ENCODE data around the gene SUSD6.
"Not testable (repeated sequence)": the region's sequence is repeated elsewhere in the genome, so short reads cannot be mapped to it uniquely, and the experiment has no call there.

Gene SUSD6

GRCh38 chr14:69713993-69714679, 102.7 kb downstream of the SUSD6 start:
- Histone ChIP-seq H3K4me1 (ENCODE audit: control insufficient read depth, insufficient read depth, low read depth, low read length) (peaks cover 35% of the 10 kb centered on the region), H2BK120ac (ENCODE audit: low read depth, low read length) (no peak overlapping the region), H2BK15ac (ENCODE audit: low read depth, poor library complexity, severe bottlenecking) (no peak overlapping the region), H3K9ac (ENCODE audit: low read length) (no peak overlapping the region), H3K14ac (ENCODE audit: low read length in 2 of 2) (no peak overlapping the region), H3K27me3 (ENCODE audit: control insufficient read depth in 1 of 2, insufficient read depth in 1 of 2, low read length in 2 of 2) (no peaks in the 10 kb centered on the region), H3K36me3 (ENCODE audit: control insufficient read depth in 1 of 2, insufficient read depth in 2 of 2, low read depth in 1 of 2, low read length in 2 of 2) (peaks cover 15 to 37% of the 10 kb centered on the region in 2 experiments), H2AFZ (ENCODE audit: low read depth, low read length) (no peak overlapping the region), H3K79me1 (replicated peaks; ENCODE audit: low read length, poor library complexity, severe bottlenecking) (peaks cover 2% of the 10 kb centered on the region), H4K91ac (ENCODE audit: low read length) (no peak overlapping the region), H4K8ac (ENCODE audit: low read length) (no peak overlapping the region), H3K4me2 (ENCODE audit: low read length, poor library complexity, severe bottlenecking) (no peak overlapping the region), H3K18ac (ENCODE audit: low read depth in 1 of 2, low read length in 2 of 2) (no peak overlapping the region), H2BK12ac (ENCODE audit: low read length in 2 of 2) (no peak overlapping the region), H3K27ac (ENCODE audit: low read length, poor library complexity, severe bottlenecking) (no peak overlapping the region), H2BK5ac (ENCODE audit: low read depth, low read length, poor library complexity, severe bottlenecking) (no peak overlapping the region), H2AK5ac (ENCODE audit: low read length, severe bottlenecking) (no peak overlapping the region), H3K23ac (ENCODE audit: low read length in 2 of 2) (no peak overlapping the region), H3K9me3 (ENCODE audit: control insufficient read depth, low read length) (no peaks in the 10 kb centered on the region), H3K4me3 (ENCODE audit: insufficient read depth in 1 of 2, low read depth in 1 of 2, low read length in 2 of 2) (no peak overlapping the region), H3K4ac (ENCODE audit: low read depth in 1 of 2, low read length in 2 of 2) (no peak overlapping the region)
- DNase-seq, result no peak
- WGBS, result 88% methylated on average over 7 of the region's 9 CpGs

GRCh38 chr14:69715725-69716477, 104.5 kb downstream of the SUSD6 start:
- Histone ChIP-seq H2BK12ac (ENCODE audit: low read length in 2 of 2) (no peak overlapping the region), H4K91ac (ENCODE audit: low read length) (no peak overlapping the region), H3K4me1 (ENCODE audit: control insufficient read depth, insufficient read depth, low read depth, low read length) (peaks cover 38% of the 10 kb centered on the region), H3K79me1 (replicated peaks; ENCODE audit: low read length, poor library complexity, severe bottlenecking) (peaks cover 2% of the 10 kb centered on the region), H3K36me3 (ENCODE audit: control insufficient read depth in 1 of 2, insufficient read depth in 2 of 2, low read depth in 1 of 2, low read length in 2 of 2) (peaks cover 13 to 20% of the 10 kb centered on the region in 2 experiments), H3K9ac (ENCODE audit: low read length) (peak overlapping the region; percentile 59), H2BK15ac (ENCODE audit: low read depth, poor library complexity, severe bottlenecking) (no peak overlapping the region), H3K4me3 (ENCODE audit: insufficient read depth in 1 of 2, low read depth in 1 of 2, low read length in 2 of 2) (peak overlapping the region in 1 of 2 experiments; percentile 54), H3K9me3 (ENCODE audit: control insufficient read depth, low read length) (no peaks in the 10 kb centered on the region), H2BK120ac (ENCODE audit: low read depth, low read length) (no peak overlapping the region), H3K18ac (ENCODE audit: low read depth in 1 of 2, low read length in 2 of 2) (no peak overlapping the region), H3K4ac (ENCODE audit: low read depth in 1 of 2, low read length in 2 of 2) (no peak overlapping the region), H2AK5ac (ENCODE audit: low read length, severe bottlenecking) (peak overlapping the region; percentile 34), H2AFZ (ENCODE audit: low read depth, low read length) (no peak overlapping the region), H3K27ac (ENCODE audit: low read length, poor library complexity, severe bottlenecking) (peak overlapping the region; percentile 52), H3K23ac (ENCODE audit: low read length in 2 of 2) (no peak overlapping the region), H3K4me2 (ENCODE audit: low read length, poor library complexity, severe bottlenecking) (no peak overlapping the region), H2BK5ac (ENCODE audit: low read depth, low read length, poor library complexity, severe bottlenecking) (no peak overlapping the region), H3K14ac (ENCODE audit: low read length in 2 of 2) (no peak overlapping the region), H3K27me3 (ENCODE audit: control insufficient read depth in 1 of 2, insufficient read depth in 1 of 2, low read length in 2 of 2) (no peaks in the 10 kb centered on the region), H4K8ac (ENCODE audit: low read length) (no peak overlapping the region)
- WGBS, result 87% methylated on average over 13 of the region's 13 CpGs
- DNase-seq, result no peak

- H2AFZ ChIP-seq (ENCODE audit: low read depth, low read length), result no peak overlapping the region
- peak overlapping the region; percentile 63 for H3K27ac ChIP-seq (ENCODE audit: low read length, poor library complexity, severe bottlenecking)
- peak; percentile 91 for DNase-seq
- peaks cover 7 to 13% of the 10 kb centered on the region in 2 experiments for H3K36me3 ChIP-seq (ENCODE audit: control insufficient read depth in 1 of 2, insufficient read depth in 2 of 2, low read depth in 1 of 2, low read length in 2 of 2)
- H4K8ac ChIP-seq (ENCODE audit: low read length), result no peak overlapping the region
- H2BK120ac ChIP-seq (ENCODE audit: low read depth, low read length), result no peak overlapping the region
- no peak overlapping the region for H3K14ac ChIP-seq (ENCODE audit: low read length in 2 of 2)
- H3K4me2 ChIP-seq (ENCODE audit: low read length, poor library complexity, severe bottlenecking), result no peak overlapping the region
- no peak overlapping the region for H3K23ac ChIP-seq (ENCODE audit: low read length in 2 of 2)
- peaks cover 34% of the 10 kb centered on the region for H3K4me1 ChIP-seq (ENCODE audit: control insufficient read depth, insufficient read depth, low read depth, low read length)
- H3K4ac ChIP-seq (ENCODE audit: low read depth in 1 of 2, low read length in 2 of 2), result no peak overlapping the region
- no peak overlapping the region for H2BK12ac ChIP-seq (ENCODE audit: low read length in 2 of 2)
- H3K9me3 ChIP-seq (ENCODE audit: control insufficient read depth, low read length), result no peaks in the 10 kb centered on the region
- peak overlapping the region; percentile 59 for H3K9ac ChIP-seq (ENCODE audit: low read length)
- H3K4me3 ChIP-seq (ENCODE audit: insufficient read depth in 1 of 2, low read depth in 1 of 2, low read length in 2 of 2), result peak overlapping the region in 1 of 2 experiments; percentile 54
- WGBS, result 72% methylated on average over 5 of the region's 5 CpGs
- no peak overlapping the region for H2BK5ac ChIP-seq (ENCODE audit: low read depth, low read length, poor library complexity, severe bottlenecking)
- H2BK15ac ChIP-seq (ENCODE audit: low read depth, poor library complexity, severe bottlenecking), result no peak overlapping the region
- no peak overlapping the region for H4K91ac ChIP-seq (ENCODE audit: low read length)
- no peaks in the 10 kb centered on the region for H3K79me1 ChIP-seq (replicated peaks; ENCODE audit: low read length, poor library complexity, severe bottlenecking)
- H2AK5ac ChIP-seq (ENCODE audit: low read length, severe bottlenecking), result no peak overlapping the region
- H3K18ac ChIP-seq (ENCODE audit: low read depth in 1 of 2, low read length in 2 of 2), result peak overlapping the region in 1 of 2 experiments; percentile 25
- no peaks in the 10 kb centered on the region for H3K27me3 ChIP-seq (ENCODE audit: control insufficient read depth in 1 of 2, insufficient read depth in 1 of 2, low read length in 2 of 2)
These were observed 105.2 kb downstream of the SUSD6 start for GRCh38 chr14:69716478-69717187.

GRCh38 chr14:69718614-69719013, 107.2 kb downstream of the SUSD6 start:
- not testable (repeated sequence) for H2BK5ac ChIP-seq (ENCODE audit: low read depth, low read length, poor library complexity, severe bottlenecking); H2BK15ac ChIP-seq (ENCODE audit: low read depth, poor library complexity, severe bottlenecking); H3K36me3 ChIP-seq (ENCODE audit: control insufficient read depth in 1 of 2, insufficient read depth in 2 of 2, low read depth in 1 of 2, low read length in 2 of 2); H3K79me1 ChIP-seq (replicated peaks; ENCODE audit: low read length, poor library complexity, severe bottlenecking); H3K27ac ChIP-seq (ENCODE audit: low read length, poor library complexity, severe bottlenecking); DNase-seq; H3K4ac ChIP-seq (ENCODE audit: low read depth in 1 of 2, low read length in 2 of 2); H2AFZ ChIP-seq (ENCODE audit: low read depth, low read length); H2BK12ac ChIP-seq (ENCODE audit: low read length in 2 of 2); H3K14ac ChIP-seq (ENCODE audit: low read length in 2 of 2); H3K4me3 ChIP-seq (ENCODE audit: insufficient read depth in 1 of 2, low read depth in 1 of 2, low read length in 2 of 2); H4K91ac ChIP-seq (ENCODE audit: low read length); H3K4me2 ChIP-seq (ENCODE audit: low read length, poor library complexity, severe bottlenecking); H3K23ac ChIP-seq (ENCODE audit: low read length in 2 of 2); H4K8ac ChIP-seq (ENCODE audit: low read length); H2AK5ac ChIP-seq (ENCODE audit: low read length, severe bottlenecking); H3K9me3 ChIP-seq (ENCODE audit: control insufficient read depth, low read length); H2BK120ac ChIP-seq (ENCODE audit: low read depth, low read length); H3K18ac ChIP-seq (ENCODE audit: low read depth in 1 of 2, low read length in 2 of 2); H3K27me3 ChIP-seq (ENCODE audit: control insufficient read depth in 1 of 2, insufficient read depth in 1 of 2, low read length in 2 of 2)
- WGBS, result 89% methylated on average over 2 of the region's 2 CpGs
- Histone ChIP-seq H3K9ac (ENCODE audit: low read length) (peak overlapping the region; percentile 31), H3K4me1 (ENCODE audit: control insufficient read depth, insufficient read depth, low read depth, low read length) (peaks cover 16% of the 10 kb centered on the region)

Measured in mesenchymal stem cell (in vitro differentiated cells and primary cell).